Eye (tissue), 1 donor: ENCODE measurements around the gene PAQR5.
"Not testable (repeated sequence)": the region's sequence is repeated elsewhere in the genome, so short reads cannot be mapped to it uniquely, and the experiment has no call there.

Experiments
- DNase-seq: peaks from one replicate; pipeline ENCODE4 v3.0.0-alpha.2; 2015

The PAQR5 gene

GRCh38 chr15:69317392-69317841, 18.7 kb downstream of the PAQR5 start:
- no peak for DNase-seq

DNA sequence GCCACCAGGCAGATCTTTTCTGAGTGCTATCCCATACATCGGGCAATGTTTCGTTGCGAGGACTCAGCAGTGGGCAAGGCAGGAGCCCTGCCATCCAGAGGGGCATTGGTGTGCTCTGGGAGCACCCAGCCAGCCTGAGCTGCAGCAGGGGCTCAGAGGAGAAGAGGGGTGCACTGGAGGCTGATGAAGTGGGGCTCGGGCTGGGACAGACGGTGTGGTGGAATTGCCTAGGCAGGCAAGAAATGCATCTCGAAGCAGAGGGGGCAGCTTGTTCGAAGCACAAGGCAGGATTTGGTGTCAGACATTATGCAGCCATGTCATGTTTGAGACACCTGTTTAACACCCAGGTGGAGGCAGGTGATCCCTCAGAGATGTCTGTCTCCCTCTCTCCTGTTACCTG, 19.3 kb downstream of the PAQR5 start:
- DNase-seq, result no peak

- no peak for DNase-seq
Measured at GRCh38 chr15:69319384-69320375, 21.0 kb downstream of the PAQR5 start.

DNA sequence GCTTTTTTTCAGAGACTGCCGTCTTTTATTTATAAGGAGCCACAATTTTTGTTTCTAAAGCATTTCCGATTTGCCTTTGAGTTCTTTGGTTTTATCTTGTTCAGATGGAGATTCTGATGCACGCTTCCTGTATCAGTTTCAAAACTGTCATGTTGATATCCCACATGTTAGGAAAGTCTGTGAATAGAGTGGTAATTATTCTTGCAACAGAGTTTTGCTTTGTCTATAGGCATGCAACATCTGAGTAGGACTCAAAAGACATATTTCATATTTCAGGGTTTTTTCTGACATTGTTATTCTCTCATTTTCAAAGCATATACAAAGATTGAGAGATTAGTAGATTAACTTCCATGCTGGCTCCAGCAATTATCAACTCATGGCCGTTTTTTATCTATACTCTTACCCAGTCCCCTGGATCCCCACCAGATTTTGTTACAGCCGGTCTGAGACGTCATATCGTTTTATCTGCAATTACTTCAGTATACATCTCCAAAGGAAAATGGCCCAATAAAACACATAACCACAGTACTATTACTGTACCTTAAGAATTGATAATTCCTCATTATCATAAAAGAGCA, 22.4 kb downstream of the PAQR5 start:
- no peak for DNase-seq

DNA sequence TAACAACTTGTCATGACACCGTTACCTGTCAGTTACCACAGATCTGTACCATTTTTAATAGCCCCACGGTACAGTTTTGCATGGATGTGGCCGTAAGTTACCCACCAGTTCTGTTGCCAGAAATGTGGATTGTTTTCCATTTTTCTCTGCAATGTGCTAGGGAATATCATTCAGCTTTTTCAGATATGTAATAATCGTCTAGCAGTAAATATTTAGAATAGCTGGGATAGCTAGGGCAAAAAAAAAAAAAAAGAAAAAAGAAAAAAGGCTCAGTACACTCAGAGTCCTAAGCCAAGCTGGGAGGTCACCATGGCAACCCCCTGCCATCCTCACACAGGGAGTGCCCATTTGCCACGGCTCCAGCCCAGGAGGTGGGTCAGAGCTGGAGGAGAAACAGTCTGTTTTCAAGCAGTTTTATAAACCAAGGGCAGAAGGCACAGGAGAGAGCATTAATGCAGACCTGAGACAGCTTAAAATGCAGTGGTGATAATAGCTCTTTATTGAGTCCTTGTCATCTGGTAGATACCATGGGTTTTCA, 25.2 kb downstream of the PAQR5 start:
- DNase-seq, result peak; percentile 56

DNA sequence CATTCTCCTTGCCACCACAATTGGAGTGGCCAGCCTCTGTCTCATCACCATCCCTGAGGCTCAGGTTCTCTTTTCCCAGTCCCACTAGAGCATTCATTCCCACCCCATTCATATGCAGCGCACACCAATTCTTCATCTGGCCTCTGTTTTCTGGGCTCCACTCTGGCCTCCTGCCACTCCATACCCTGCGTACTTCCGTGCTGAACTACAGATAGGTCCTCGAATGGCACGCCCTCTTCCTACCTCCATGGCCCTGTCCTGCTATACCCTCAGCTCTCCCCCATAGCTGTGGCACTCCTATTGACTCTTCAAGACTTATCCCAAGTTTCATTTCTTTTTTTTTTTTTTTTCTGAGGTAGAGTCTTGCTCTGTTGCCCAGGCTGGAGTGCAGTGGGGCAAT, 25.9 kb downstream of the PAQR5 start:
- DNase-seq, result no peak

GRCh38 chr15:69325456-69325971, 26.8 kb downstream of the PAQR5 start:
- DNase-seq, result no peak

GRCh38 chr15:69328080-69328479, 29.4 kb downstream of the PAQR5 start:
- no peak for DNase-seq

- no peak for DNase-seq
Measured at GRCh38 chr15:69328739-69329138, 30.0 kb downstream of the PAQR5 start.

DNA sequence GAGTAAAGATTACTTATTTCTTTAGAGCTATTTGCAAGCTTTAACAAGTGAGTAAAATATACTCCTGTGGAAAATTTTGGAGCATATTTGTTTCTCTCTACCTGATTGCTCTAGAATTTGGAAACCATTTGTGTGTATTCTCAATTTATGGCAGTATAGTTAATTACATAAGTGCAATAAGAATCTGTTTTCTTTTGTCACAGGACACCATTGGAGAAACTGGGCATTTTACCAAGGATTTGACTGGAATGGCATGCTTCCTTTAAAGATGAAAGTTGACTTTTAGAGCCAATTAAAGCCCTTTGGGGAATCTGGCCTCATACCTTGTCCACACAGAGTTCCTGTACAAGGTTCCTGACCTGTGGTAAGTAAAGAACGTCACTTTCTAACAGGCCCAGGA, 38.4 kb downstream of the PAQR5 start:
- no peak for DNase-seq

DNA sequence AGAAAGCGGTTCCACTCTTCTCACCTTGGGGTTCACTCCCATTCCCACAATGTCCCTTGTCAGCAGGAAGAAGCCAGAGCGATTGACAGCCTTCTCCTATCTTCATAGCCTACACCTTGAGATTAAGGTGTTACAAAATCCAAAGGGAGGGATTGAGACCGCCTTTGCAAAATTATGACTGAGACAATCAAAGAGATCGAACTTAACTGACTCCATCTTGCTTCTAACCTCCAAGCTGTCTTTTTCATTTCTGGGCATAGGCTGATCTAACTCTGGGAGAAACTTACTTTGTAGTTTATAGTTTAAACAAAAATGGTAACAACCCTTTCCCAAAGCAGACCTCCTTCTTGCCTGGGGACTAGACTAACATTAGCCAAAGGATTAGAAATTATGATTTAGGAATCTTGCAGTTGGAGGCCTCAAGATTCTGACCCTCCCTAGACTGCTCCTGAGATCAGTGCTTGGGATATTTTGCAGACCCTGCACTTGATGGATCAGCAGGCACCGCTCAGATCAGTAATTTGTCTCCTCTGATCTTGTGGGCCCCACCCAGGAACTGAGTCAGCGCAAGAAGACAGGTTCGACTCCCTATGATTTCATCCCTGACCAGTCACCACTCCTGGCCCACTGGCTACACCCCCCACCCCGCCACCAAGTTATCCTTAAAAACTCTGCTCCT, 40.0 kb downstream of the PAQR5 start:
- DNase-seq, result no peak

DNA sequence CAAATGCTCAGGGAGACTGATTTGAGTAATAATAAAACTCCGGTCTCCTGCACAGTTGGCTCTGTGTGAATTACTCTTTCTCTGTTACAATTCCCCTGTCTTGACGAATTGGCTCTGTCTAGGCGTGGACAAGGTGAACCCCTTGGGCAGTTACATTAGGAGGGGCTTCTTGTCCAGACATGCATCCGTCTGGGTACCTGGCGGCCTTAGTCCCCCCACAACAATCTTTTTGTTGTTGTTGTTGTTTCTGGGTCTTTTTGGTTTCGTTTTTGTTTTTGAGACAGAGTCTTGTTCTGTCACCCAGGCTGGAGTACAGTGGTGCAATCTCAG, 40.5 kb downstream of the PAQR5 start:
- not testable (repeated sequence) for DNase-seq

DNA sequence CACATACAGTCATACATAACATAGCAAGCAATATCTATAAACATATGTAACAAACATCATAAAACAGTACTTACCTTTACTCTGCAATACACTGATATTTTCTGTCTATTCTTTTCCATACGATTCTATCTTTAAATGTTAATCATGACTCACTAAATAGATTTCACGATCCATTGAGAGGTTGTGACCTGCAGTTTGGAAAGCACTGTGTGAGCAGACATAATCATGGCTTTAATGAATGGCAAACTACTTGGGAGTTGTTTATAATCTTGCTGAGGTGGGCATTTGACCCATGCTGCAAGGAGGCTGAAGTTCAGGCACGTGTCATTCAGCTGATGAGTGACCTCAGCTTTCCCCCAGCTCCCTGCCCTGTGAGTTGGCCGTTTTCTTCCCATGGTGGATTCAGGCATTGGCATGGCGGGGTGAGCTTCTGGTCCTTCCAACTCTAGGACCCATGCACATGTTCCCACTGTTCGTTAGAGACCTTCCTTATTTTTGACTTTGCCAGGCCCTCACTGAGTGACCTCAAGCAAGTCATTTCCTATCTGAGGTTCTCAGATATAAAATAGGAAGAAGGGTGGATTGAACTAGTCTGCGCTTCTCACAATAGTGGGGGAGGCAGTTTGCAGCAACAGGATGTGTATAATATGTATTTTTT, 41.7 kb downstream of the PAQR5 start:
- DNase-seq, result no peak

DNA sequence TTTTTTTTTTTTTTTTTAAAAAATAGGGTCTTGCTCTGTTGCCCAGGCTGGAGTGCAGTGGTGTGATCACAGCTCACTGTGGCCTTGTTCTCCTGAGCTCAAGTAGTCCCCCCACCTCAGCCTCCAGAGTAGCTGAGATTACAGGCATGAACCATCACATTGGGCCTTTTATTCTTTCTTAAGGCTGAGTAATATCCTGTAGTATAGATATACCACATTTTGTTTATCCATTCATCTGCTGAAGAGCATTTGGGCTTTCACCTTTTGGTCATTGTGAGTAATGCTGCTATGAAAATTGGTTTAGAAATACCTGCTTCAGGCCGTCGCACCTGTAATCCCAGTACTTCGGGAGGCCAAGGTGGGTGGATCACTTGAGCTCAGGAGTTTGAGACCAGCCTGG, 42.6 kb downstream of the PAQR5 start:
- no peak for DNase-seq

DNA sequence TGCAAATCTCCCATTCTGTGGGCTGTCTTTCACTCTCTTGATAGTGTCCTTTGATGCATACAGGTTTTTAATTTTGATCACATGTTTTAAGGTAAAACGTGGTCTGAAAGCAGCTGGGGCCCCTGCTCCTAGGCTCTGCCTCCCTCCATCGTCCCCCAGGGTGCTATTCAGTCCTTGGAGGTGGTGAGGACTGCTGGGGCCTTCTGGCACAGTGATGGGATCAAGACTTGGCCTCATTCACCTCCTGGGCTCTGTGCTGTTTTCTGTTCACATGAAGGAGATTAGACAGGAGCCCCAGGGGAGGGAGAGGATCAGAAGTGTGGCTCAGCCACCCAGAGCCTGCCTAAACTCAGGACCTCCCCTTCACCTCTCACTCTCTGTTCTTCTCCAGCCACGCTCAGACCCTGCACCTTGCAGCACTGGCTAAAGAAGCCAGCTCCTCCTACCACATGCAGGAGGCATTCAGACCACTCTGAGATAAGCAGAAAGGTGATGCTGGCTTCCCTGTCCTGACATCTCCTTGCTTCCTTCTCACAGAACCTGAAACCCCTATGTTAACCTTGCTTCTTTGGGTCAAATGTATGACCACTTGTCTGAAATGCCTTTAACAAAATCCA, 43.9 kb downstream of the PAQR5 start:
- no peak for DNase-seq

GRCh38 chr15:69343133-69343532, 44.4 kb downstream of the PAQR5 start:
- no peak for DNase-seq

DNA sequence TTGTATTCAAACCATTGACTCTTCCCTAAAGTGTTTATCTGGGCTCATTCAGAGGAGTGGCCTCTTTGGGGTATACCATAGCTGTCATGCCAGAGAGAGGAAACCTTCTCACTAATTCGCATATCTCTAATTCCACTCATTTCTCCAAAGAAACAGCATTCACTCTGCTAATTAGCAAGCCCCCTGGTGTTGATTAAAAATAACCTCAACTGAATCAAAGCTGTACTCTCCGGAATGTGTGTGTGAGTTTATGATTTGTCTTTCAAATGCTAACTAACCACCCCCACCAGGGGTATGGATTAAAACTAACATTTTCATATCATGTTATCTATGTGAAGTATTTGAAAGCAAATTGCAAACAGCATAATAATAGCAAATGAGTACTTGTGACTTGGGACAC, 45.5 kb downstream of the PAQR5 start:
- no peak for DNase-seq

DNA sequence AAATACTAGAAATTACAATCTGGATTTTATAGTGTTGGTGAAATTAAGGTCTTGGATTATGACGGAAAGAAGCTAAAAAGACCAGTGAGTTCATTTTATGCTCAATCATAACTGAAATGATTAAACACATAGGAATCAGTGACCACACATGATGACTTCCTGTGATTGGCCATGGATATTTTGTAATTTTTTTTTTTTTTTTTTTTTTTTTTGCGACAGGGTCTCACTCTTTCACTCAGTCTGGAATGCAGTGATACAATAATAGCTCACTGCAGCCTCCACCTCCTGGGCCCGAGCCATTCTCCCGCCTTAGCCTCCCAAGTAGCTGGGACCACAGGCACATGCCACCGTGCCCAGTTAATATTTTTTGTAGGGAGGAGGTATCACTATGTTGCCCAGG, 47.4 kb downstream of the PAQR5 start:
- DNase-seq, result no peak

DNA sequence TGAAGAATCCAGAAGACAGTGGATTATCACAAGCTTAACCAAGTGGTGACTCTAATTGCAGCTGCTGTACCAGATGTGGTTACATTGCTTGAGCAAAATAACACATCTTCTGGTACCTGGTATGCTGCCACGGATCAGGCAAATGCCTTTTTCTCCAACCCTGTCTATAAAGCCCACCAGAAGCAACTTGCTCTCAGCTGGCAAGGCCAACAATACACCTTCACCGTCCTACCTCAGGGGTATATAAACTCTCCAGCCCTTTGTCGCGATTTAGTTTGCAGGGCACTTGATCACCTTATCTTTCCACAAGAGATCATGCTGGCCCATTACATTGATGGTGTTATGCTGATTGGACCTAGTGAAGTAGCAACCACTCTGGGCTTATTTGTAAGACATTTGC, 52.6 kb downstream of the PAQR5 start:
- no peak for DNase-seq

DNA sequence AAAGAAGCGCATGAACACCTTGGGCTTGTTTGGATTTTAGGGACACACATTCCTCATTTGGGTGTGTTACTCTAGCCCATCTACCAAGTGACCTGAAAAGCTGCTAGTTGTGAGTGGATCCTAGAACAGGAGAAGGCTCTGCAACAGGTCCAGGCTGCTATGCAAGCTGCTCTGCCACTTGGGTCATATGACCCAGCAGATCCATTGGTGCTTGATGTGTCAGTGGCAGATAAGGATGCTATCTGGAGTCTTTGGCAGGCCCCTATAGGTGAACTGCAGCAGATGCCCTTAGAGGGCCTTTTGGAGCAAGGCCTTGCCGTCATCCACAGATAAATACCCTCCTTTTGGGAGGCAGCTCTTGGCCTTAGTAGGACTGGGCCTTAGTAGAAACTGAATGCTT, 53.2 kb downstream of the PAQR5 start:
- DNase-seq, result no peak

DNA sequence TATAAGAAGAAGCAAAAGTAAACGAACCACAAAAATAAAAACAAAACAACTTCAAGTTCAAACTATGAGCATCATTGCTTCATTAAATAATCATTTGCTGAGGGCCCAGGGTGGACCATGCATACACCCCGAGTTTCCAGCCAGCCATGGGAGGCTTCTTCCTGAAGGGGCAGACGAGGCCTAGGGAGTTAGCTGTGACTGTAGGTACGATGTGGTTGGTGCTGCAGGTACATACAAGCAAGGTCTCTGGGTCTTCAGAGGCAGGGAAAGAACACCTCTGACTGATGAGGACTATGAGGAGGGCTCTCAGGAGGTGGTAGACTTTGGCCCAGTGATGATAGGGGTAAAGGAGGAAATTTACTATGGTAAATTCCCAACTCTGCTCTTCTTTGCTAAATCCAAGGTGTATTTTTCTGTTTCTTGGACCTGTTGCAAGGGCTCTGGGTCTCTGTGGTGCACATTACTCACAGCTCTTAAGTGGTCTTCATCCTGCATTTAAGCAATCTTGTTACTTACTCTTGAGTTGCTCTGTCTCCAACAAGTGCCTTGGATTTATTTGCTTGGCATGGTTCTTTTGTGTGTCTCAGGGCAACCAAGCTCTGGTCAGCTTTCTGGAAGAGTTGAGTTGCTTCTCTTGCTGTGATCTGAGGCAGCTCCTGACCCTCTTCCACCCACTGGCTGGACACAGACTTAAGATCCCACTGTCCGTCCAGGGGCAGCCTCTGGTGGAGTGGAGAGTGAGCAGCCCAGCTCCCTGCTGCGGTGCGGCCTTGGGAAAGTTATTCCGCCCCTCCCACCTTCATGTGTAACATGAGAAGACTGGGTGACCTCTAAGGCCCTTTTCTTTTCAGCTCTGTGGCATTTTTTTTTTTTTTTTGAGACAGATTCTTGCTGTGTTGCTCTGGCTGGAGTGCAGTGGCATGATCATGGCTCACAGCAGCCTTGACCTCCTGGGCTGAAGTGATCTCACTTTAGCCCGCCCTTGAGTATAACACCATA, 59.4 kb downstream of the PAQR5 start:
- DNase-seq, result peak; percentile 85
